GM11168 (cell line): ENCODE measurements around the gene GPC6.

Experiments
- in situ Hi-C: fragments of 300-500 bp; cut with MboI; formaldehyde crosslinking; loops from one replicate; pipeline ENCODE4 v1.12.0; 2022; ENCODE audit warnings: low sequenced_read_pairs; ENCODE audit not compliant: unreplicated experiment

GPC6 gene

GRCh38 chr13:94431574-94431973, 1205.0 kb downstream of the GPC6 start:
- in situ Hi-C loops: loop anchor here (10.0 kb wide), 1 partner anchor 183 kb away; no protein-coding TSS in a partner anchor

- in situ Hi-C loops: loop anchor here (10.0 kb wide), 1 partner anchor 183 kb away; no protein-coding TSS in a partner anchor
Measured at GRCh38 chr13:94431987-94432386, 1205.4 kb downstream of the GPC6 start.

GRCh38 chr13:94433055-94433961, 1206.7 kb downstream of the GPC6 start:
- in situ Hi-C loops: loop anchor here (10.0 kb wide), 1 partner anchor 181 kb away; no protein-coding TSS in a partner anchor

GRCh38 chr13:94435604-94436226, 1209.1 kb downstream of the GPC6 start:
- in situ Hi-C loops: loop anchor here (10.0 kb wide), 1 partner anchor 179 kb away; no protein-coding TSS in a partner anchor

- in situ Hi-C loops: no loop called here
Measured at GRCh38 chr13:94444826-94445225, 1218.2 kb downstream of the GPC6 start.

- in situ Hi-C loops: no loop called here
Measured at GRCh38 chr13:94454334-94454733, 1227.7 kb downstream of the GPC6 start.

GRCh38 chr13:94454906-94455305, 1228.3 kb downstream of the GPC6 start:
- in situ Hi-C loops: no loop called here

GRCh38 chr13:94455414-94455813, 1228.8 kb downstream of the GPC6 start:
- in situ Hi-C loops: no loop called here
